ENCODE measurements around the gene PLEKHD1.
"Not testable (repeated sequence)": the region's sequence is repeated elsewhere in the genome, so short reads cannot be mapped to it uniquely, and the experiment has no call there.

Gene PLEKHD1

GRCh38 chr14:69484444-69485314 is at the start of gene PLEKHD1:
TSS of gene PLEKHD1 (plus strand) at chr14:69484728. CDS start at chr14:69484966, 238 bp downstream.
- no peak for DNase-seq

- DNase-seq = no peak
Measured at GRCh38 chr14:69439521-69440270, 44.8 kb upstream of the PLEKHD1 start.

DNA sequence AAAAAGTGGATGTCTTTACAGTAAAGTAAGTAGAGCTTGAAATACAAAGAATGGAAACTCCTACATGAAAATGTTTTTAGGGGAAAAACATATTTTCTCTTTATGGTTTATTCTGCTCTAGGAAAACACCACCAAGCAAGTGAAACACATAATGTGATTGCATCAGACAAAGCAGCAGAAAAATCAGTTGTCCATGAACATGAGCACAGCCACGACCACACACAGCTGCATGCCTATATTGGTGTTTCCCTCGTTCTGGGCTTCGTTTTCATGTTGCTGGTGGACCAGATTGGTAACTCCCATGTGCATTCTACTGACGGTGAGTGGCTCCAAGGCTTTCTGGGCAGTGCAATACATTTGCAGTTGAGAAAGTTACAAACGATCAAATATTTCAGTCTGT is 42.6 kb upstream of the PLEKHD1 start:
- DNase-seq = peak; percentile 18

DNA sequence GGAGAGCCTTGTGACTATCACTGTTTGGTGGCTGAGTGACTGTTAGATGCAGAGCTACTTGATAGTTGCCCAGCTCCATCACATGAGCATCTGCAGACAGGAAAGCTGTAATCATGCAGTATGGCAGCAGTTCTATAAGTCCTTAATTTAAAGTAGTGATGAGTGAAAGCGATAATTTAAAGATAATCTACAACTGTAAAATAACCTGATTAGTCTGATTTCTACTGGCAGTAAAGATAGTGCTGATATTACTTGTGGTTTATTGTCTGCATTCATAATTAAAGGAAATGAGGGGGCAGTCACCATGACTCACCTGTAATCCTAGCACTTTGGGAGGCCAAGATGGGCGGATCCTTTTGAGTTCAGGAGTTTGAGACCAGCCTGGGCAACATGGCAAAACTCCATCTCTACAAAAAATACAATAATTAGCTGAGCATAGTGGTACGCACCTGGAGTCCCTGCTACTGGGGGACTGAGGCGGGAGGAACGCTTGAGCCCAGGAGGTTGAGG is 41.2 kb upstream of the PLEKHD1 start:
- no peak for DNase-seq

DNA sequence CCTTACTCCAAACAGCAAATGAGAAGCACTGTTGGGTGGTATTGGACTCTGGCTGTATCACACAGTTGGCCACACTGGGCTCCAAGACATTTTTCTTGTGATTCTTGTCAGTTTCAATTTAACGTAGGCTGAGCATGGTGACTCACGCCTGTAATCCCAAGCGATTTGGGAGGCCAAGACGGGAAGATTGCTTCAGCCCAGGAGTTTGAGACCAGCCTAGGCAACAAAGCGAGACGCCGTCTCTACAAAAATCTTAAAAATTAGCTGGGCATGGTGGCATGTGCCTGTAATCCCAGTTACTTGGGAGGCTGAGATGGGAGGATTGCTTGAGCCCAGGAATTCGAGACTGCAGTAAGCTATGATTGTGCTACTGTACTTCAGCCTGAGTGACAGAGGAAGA is 35.3 kb upstream of the PLEKHD1 start:
- no peak for DNase-seq

- DNase-seq = no peak
Measured at GRCh38 chr14:69451941-69452340, 32.6 kb upstream of the PLEKHD1 start.

DNA sequence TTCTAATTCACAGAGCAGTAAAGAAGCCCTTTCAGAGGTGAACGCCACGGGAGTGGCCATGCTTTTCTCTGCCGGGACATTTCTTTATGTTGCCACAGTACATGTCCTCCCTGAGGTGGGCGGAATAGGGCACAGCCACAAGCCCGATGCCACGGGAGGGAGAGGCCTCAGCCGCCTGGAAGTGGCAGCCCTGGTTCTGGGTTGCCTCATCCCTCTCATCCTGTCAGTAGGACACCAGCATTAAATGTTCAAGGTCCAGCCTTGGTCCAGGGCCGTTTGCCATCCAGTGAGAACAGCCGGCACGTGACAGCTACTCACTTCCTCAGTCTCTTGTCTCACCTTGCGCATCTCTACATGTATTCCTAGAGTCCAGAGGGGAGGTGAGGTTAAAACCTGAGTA is 26.2 kb upstream of the PLEKHD1 start:
- DNase-seq = no peak

DNA sequence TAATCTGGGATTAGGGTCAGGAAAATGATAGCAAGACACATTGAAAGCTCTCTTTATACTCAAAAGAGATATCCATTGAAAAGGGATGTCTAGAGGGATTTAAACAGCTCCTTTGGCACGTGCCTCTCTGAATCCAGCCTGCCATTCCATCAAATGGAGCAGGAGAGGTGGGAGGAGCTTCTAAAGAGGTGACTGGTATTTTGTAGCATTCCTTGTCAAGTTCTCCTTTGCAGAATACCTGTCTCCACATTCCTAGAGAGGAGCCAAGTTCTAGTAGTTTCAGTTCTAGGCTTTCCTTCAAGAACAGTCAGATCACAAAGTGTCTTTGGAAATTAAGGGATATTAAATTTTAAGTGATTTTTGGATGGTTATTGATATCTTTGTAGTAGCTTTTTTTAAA is 25.4 kb upstream of the PLEKHD1 start:
- no peak for DNase-seq

DNA sequence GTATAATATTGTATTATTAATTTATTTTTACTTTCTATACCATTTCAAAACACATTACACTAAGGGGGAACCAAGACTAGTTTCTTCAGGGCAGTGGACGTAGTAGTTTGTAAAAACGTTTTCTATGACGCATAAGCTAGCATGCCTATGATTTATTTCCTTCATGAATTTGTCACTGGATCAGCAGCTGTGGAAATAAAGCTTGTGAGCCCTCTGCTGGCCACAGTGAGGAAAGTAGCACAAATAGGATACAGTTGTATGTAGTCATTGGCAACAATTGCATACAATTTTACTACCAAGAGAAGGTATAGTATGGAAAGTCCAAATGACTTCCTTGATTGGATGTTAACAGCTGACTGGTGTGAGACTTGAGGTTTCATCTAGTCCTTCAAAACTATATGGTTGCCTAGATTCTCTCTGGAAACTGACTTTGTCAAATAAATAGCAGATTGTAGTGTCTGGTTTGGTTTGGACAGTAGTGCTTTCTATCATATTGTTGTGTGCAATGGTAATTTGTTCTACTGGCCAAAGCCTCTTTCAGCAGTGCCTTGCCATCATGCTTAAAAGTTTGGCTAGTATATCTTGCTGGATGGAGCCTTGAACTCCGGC is 24.3 kb upstream of the PLEKHD1 start:
- DNase-seq = peak; percentile 88

- peak; percentile 24 for DNase-seq
Measured at GRCh38 chr14:69464379-69464778, 20.1 kb upstream of the PLEKHD1 start.

DNA sequence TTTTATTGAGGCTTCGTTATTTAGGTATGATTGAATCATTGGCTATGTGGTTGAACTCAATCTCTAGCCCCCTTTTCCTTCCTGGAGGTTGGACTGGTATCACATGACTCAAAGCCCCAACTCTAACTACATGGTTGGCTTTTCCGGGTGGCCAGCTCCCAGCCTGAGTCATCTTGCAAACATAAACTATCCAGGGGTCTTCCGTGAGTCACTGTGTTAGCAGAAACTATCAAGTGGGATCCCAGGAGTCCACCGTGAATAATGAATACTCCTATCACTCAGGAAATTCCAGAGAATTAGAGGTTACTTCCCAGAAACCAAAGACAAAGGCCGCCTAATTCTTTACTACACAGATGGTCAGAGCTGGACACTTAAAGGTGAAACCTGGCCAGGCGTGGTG is 19.7 kb upstream of the PLEKHD1 start:
- DNase-seq = peak; percentile 94

- no peak for DNase-seq
Measured at GRCh38 chr14:69468949-69469348, 15.6 kb upstream of the PLEKHD1 start.

- DNase-seq = no peak
Measured at GRCh38 chr14:69471436-69471835, 13.1 kb upstream of the PLEKHD1 start.

DNA sequence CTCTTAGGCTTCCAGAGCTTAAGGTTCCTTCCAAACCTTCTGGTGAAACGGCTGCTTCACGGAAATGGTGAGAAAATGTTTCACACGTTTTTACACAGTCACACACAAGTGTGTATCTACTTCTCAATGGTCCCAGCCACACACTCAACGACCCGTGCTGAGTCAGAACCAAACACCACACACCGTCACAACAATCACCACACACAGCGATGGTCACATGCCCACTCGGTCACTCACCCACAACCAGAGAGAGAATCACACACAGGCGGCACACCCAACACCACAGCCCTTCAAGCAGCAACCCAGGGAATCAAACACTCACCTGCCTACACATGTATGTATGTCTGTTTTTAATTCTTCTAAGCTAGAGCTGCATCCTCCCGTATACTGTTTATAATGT is 12.6 kb upstream of the PLEKHD1 start:
- no peak for DNase-seq

GRCh38 chr14:69473260-69473659 is 11.3 kb upstream of the PLEKHD1 start:
- DNase-seq = no peak

GRCh38 chr14:69473946-69474345 is 10.6 kb upstream of the PLEKHD1 start:
- no peak for DNase-seq

DNA sequence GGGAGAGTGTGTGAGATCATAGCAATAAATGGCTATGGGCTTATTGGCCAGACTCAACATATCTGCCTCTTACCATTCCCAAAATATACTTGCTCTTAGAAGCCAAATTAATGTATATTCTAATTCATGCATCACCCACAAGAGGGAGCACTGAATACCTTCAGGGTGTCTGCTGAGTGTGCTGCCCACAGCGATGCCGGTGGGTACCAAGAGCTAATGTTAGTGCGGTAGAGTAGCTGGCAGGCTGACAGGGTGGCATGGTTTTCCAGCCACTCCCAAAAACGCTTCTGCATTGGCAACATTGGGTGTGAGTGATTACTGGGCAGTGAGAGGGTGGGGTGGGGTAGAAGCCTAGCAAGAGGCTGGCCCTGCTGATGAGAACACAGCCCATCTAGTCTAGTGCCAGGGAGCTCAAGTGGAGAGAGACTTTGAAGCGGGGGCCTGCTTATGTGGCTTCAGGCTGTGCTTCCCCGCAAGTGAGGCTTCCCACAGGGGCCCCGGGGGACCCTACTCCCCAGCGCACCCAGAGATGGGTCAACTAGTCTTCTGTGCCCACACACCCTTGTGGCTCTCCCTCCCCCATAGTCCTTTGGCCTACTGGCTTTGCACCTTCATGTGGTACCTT is 9.2 kb upstream of the PLEKHD1 start:
- DNase-seq = peak; percentile 9

DNA sequence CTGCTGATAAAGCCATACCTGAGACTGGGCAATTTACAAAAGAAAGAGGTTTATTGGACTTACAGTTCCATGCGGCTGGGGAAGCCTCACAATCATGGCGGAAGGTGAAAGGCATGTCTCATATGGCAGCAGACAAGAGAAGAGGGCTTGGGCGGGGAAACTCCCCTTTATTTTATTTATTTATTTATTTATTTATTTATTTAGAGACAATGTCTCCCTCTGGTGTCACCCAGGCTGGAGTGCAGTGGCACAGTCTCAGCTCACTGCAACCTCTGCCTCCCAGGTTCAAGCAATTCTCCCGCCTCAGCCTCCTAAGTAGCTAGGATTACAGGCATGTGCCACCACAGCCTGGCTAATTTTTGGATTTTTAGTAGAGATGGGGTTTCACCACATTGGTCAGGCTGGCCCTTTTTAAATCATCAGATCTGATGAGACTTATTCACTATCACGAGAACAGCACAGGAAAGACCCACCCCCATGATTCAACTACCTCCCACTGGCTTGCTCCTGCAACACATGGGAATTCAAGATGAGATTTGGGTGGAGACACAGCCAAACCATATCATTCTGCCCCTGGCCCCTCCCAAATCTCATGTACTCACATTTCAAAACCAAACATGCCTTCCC is 7.6 kb upstream of the PLEKHD1 start:
- DNase-seq = not testable (repeated sequence)

DNA sequence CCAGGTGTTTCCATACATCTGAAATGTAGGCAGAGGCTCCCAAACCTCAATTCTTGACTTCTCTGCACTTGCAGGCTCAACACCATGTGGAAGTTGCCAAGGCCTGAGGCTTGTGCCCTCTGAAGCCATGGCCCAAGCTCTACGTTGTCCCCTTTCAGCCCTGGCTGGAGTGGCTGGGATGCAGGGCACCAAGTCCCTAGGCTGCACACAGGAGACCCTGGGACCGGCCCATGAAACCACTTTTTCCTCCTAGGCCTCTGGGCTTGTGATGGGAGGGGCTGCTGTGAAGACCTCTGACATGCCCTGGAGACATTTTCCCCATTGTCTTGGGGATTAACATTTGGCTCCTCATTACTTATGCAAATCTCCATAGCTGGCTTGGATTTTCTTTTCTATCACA is 6.5 kb upstream of the PLEKHD1 start:
- not testable (repeated sequence) for DNase-seq

DNA sequence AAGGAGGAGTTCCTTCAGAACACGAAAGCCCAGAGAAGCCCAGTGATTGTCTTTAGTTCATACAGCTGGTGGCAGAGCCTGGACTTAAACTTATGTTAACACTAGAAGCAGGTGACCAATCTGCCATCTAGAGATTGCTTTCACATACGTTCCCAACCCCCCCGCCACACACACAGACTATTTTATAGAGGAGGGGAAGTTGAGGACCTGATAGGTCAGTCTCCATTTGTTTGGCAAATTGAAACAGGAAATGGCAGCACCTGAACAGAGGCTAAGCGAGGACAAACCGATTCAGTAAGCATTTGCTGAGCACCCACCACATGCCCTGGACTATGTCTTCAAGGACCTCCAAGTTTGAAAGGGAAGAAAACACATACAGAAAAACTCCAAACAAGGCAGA is 4.8 kb upstream of the PLEKHD1 start:
- no peak for DNase-seq

DNA sequence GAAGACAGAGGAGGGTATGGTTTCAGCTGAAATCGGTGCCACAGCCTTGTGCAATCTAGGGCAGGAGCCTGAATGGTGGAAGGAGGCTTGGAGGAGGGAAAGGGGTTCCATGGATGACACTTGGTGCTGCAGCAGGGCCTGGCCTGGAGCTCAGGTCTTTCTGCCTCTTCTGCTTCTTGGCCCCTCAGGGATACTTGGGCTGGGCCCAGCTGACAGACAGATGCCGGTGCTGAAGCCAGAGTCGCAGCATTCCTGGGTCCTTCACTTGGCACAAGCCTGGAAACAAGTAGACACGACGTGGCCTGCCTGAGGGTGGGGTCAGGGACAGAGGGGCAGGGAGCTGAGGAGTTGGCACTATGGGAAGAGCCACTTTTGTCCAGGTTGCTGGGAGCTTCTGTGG is 4.4 kb upstream of the PLEKHD1 start:
- no peak for DNase-seq

DNA sequence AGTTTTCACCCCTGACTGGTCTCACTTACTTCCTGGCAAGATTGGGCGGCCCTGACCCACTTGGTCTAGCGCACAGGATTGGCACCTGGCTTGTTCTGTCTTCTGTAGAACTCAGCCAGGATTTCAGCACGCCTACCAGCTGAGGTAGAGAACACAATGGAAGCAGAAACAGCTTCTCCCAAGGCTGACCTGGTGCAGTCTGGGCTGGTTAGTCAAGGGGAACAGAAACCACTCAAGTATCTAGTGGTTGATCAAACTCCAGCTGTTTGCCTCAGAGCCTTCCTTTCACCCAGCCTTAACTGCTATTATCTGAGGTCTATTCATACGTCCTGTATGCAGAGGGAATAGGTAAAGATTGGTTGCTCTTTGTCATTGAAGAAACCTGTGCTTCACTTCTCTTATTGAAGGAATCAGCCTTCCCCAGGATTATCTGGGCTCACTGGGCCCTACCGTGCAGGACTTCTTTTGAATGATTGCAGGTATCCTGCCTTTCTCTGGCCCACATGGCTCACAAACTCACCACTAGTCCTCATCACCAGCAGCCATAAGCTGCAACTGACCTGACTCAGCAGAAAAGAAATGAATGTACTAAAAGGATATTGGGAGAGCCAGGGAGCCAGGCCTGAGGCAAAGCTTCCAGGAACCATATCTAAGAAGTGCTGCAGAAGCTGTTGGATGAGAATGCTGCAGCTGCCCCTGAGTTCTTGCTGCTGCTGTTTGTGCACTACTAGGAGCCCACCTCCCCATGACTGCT is 2.5 kb upstream of the PLEKHD1 start:
- DNase-seq = no peak

Measured in fibroblast of upper back skin (primary cell).